K562 (cell line): ENCODE results near the gene CPED1. TPM values are rescaled to one million over a fixed set of nuclear protein-coding genes. Genes with fewer than 3 reads are reported as not detected.

Source experiments
- ATF6 ChIP-seq: sonication (generic); formaldehyde crosslinking; IDR thresholded peaks from 2 replicates; pipeline ENCODE4 v1.4.0; 2020; ENCODE audit warnings: mild to moderate bottlenecking, missing genetic modification reagents
- CUX1 ChIP-seq: fragments of 200-800 bp; sonication (Bioruptor generic); IDR thresholded peaks from 2 replicates; pipeline ENCODE4 v1.6.1; 2016; ENCODE audit warnings: missing genetic modification characterization, missing compliant biosample characterization
- ETS1 ChIP-seq: conservative IDR thresholded peaks from 2 replicates; pipeline ENCODE4 v1.6.1; 2011; ENCODE audit warnings: low read depth, mild to moderate bottlenecking, low read length; ENCODE audit not compliant: control insufficient read depth
- ETS2 ChIP-seq: IDR thresholded peaks from 2 replicates; pipeline ENCODE4 v1.6.1; 2016; ENCODE audit warnings: borderline replicate concordance, missing genetic modification characterization, mild to moderate bottlenecking, moderate library complexity, missing compliant biosample characterization; ENCODE audit not compliant: poor library complexity, severe bottlenecking
- FIP1L1 ChIP-seq: fragments of 200-400 bp; formaldehyde crosslinking; IDR thresholded peaks from 2 replicates; pipeline ENCODE4 v1.6.1; 2018; ENCODE audit warnings: mild to moderate bottlenecking, low read depth, low read length; ENCODE audit not compliant: poor library complexity, severe bottlenecking
- GATA2 ChIP-seq: sonication (generic); formaldehyde crosslinking; IDR thresholded peaks from 2 replicates; pipeline ENCODE4 v1.4.0; 2020; ENCODE audit warnings: mild to moderate bottlenecking, missing genetic modification reagents
- HDAC8 ChIP-seq: fragments of 450-650 bp; IDR thresholded peaks from 2 replicates; pipeline ENCODE4 v1.6.1; 2016; ENCODE audit warnings: mild to moderate bottlenecking, missing genetic modification characterization, moderate library complexity, missing compliant biosample characterization
- L3MBTL2 ChIP-seq: fragments of 450-650 bp; IDR thresholded peaks from 2 replicates; pipeline ENCODE4 v1.6.1; 2016; ENCODE audit warnings: mild to moderate bottlenecking, moderate library complexity
- LARP7 ChIP-seq: fragments of 450-650 bp; IDR thresholded peaks from 2 replicates; pipeline ENCODE4 v1.6.1; 2016
- TAF9B ChIP-seq: fragments of 450-650 bp; IDR thresholded peaks from 2 replicates; pipeline ENCODE4 v1.6.1; 2018; ENCODE audit warnings: mild to moderate bottlenecking; ENCODE audit not compliant: partially characterized antibody
- ZMIZ1 ChIP-seq, 2 experiments: fragments of 150-350 bp in 1 of 2; IDR thresholded peaks; 2 replicates each; pipeline ENCODE4 v1.6.1; 2012 to 2016; ENCODE audit warnings: low read depth in 2 of 2, low read length in 2 of 2, mild to moderate bottlenecking in 1 of 2, moderate library complexity in 1 of 2
- ZNF311 ChIP-seq: fragments of 250-450 bp; sonication (Bioruptor Pico); IDR thresholded peaks from 2 replicates; pipeline ENCODE4 v1.4.0; 2020; ENCODE audit warnings: mild to moderate bottlenecking, moderate library complexity
- ZNF644 ChIP-seq: fragments of 200-800 bp; sonication (Bioruptor generic); IDR thresholded peaks from 2 replicates; pipeline ENCODE4 v1.6.1; 2016; ENCODE audit warnings: low read depth, missing genetic modification characterization, missing compliant biosample characterization
- ZNF717 ChIP-seq: fragments of 250-450 bp; sonication (Bioruptor Pico); IDR thresholded peaks from 2 replicates; pipeline ENCODE4 v1.5.0; 2021
- polyA plus RNA-seq, 8 experiments: library from polyadenylated mRNA; depleted of rRNA in 4 of 8; stranded (reverse) in 5 of 8; unstranded in 3 of 8; fragments of >200 nt; fragmentation: Nextera tagmentation in 2 of 8; fragmentation: Illumina TruSeq in 1 of 8; extraction: Ambion mirVana in 2 of 8; extraction: Trizol in 1 of 8; gene quantifications; 2 replicates each; pipeline versions ENCODE4 v1.2.1 to v1.2.3, GENCODE V29; 2011 to 2014; ENCODE audit warnings: inconsistent platforms in 1 of 8, missing spikeins in 1 of 8
- total RNA-seq, 7 experiments: library from RNA; depleted of rRNA in 6 of 7; stranded (reverse); fragments of >200 nt in 6 of 7; fragmentation: Illumina TruSeq in 2 of 7; extraction: Trizol in 2 of 7; gene quantifications; 2 replicates each; pipeline versions ENCODE4 v1.2.1 to v1.2.3, GENCODE V29; 2011 to 2021; ENCODE audit warnings: low replicate concordance in 1 of 7

Gene CPED1
- total and polyA plus RNA-seq, 9 of the 15 experiments (the other 6 are each of a cell fraction or from before 2014, with no cell fraction given): 195 to 393 (median 290) TPM

GRCh38 chr7:120998996-120999565 lies 10.6 kb downstream of the CPED1 start (continued):
- TF ChIP-seq ATF6 (CRISPR knock-in tag) (no peak), GATA2 (CRISPR knock-in tag) (no peak), ZMIZ1 (IDR thresholded peaks at IDR 0.05; ENCODE audit: low read depth in 2 of 2, low read length in 2 of 2) (no peak), LARP7 (peak; percentile 9; the same call in 1 of the 2 replicates), TAF9B (peak; percentile 29), ZNF311 (CRISPR knock-in tag) (no peak), ETS1 (no peak), ZNF717 (CRISPR knock-in tag) (no peak), ETS2 (tag) (no peak), FIP1L1 (peak; percentile 5), HDAC8 (no peak), ZNF644 (tag) (no peak), CUX1 (CRISPR knock-in tag) (no peak), L3MBTL2 (no peak)
